Heart left ventricle (tissue), 13 donors: ENCODE results near the gene GPC3.

Experiments
- CTCF ChIP-seq, 12 donors: fragments of 200-600 bp; sonication (generic) in 4 of 12; IDR thresholded peaks; one replicate each; pipeline versions ENCODE4 v1.5.0 to v1.8.0; 2018 to 2022; ENCODE audit warnings: antibody characterized with exemption in 12 of 12, mild to moderate bottlenecking in 5 of 12
- POLR2A ChIP-seq, 2 donors: fragments of 450-650 bp; IDR thresholded peaks; one replicate each; pipeline ENCODE4 v1.6.1; 2017; ENCODE audit warnings: antibody characterized with exemption in 2 of 2, mild to moderate bottlenecking in 2 of 2, moderate library complexity in 2 of 2
- donor health status: ischemic (EF 13 %, LVEDD 7.1; RV severe dilation, severe dysfunction).
- donor health status: DM: no; HTN: yes; CAD: no.
- donor health status: DM: no; HTN: no; CAD: no.
- donor health status: ischemic (EF 25% LVEDD 6.9; RV normal size, moderate dysfunction).
- donor health status: ischemic (EF 25% LVEDD 5.7; RV mildly dilated, moderate dysfunction).
- donor health status: ischemic (EF 35%, LVEDD 5.7; RV mildly dilated, moderate dysfunction).
- donor health status: nonischemic (EF 11% LVEDD 7.7; RV severe dilation, severe dysfunction).
- donor health status: DM: yes; HTN: yes; CAD: no.
- donor health status: PGD.
- donor health status: ischemic (EF 29% LVEDD 5.4; RV normal size, mild dysfunction).
- donor health status: nonischemic (EF 23%, LVEDD 6.1; RV moderate dilation, normal function).

- TF ChIP-seq CTCF (IDR thresholded peaks at IDR 0.05) (no peak), POLR2A (IDR thresholded peaks at IDR 0.05) (no peak)
Observed at GRCh38 chrX:133606990-133607389, 378.4 kb downstream of the GPC3 start.
